ENCODE results near the gene PLD5.

DNA sequence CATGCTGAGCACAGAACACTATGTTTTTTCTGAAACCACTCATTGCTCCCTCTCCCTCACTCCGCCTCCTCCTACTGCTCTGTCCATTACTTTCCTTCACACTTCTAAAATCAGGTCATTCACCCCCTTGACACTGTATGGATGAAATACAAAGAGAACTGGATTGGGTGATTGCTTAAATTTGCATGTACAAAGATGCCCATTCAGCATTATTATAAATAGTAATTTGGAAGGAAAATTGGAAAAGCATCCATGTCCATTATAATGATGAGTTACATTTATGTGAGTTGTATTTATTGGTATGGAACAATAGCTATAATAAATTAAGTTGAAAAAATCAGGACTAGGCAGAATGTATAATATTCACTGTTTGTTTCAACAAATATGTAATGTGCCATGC lies 83.7 kb downstream of the PLD5 start:
- TF ChIP-seq, protein P1, sequence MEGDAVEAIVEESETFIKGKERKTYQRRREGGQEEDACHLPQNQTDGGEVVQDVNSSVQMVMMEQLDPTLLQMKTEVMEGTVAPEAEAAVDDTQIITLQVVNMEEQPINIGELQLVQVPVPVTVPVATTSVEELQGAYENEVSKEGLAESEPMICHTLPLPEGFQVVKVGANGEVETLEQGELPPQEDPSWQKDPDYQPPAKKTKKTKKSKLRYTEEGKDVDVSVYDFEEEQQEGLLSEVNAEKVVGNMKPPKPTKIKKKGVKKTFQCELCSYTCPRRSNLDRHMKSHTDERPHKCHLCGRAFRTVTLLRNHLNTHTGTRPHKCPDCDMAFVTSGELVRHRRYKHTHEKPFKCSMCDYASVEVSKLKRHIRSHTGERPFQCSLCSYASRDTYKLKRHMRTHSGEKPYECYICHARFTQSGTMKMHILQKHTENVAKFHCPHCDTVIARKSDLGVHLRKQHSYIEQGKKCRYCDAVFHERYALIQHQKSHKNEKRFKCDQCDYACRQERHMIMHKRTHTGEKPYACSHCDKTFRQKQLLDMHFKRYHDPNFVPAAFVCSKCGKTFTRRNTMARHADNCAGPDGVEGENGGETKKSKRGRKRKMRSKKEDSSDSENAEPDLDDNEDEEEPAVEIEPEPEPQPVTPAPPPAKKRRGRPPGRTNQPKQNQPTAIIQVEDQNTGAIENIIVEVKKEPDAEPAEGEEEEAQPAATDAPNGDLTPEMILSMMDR (IDR thresholded peaks at IDR 0.05): no peak
- no peak for TF ChIP-seq POLR2A (IDR thresholded peaks at IDR 0.05)

All from testis (tissue), 2 donors.